ENCODE results near the gene SF3B5. TPM values are rescaled to one million over a fixed set of nuclear protein-coding genes. Genes with fewer than 3 reads are reported as not detected.
A peak's percentile ranks its signal among the peaks of the same experiment; 100 is the strongest.

SF3B5 gene
- total and polyA plus RNA-seq, 9 of the 15 experiments (the other 6 are each of a cell fraction or from before 2014, with no cell fraction given), result 238 to 1,211 (median 407) TPM

DNA sequence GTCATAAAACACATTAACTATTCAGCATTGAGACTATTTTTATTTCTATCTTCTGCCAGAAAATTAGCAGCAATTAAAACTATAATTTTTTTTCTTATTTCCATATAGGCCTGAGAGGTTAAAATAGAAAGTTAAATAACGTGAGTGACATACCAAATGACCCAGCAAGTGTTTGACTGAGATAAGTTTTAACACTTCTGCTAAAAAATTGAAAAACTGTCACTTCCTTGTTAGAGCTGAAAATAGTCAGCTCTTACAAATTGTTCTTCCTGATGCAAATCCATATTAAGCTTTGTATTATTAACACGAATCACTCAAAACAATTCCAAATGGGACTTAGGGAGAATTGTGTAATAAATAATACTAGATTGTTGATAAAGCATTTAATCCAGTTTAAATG is 28.5 kb upstream of the SF3B5 start (continued):
- TF ChIP-seq POLR2H (tag; IDR thresholded peaks at IDR 0.05; ENCODE audit: low read depth) (peak; percentile 61), ZFX (CRISPR knock-in tag; IDR thresholded peaks at IDR 0.05) (peak; percentile 48), RAD21 (CRISPR knock-in tag; conservative IDR thresholded peaks at IDR 0.05 in 1 of 2, IDR thresholded peaks at IDR 0.05 in 1 of 2) (no peak), CXXC5 (CRISPR knock-in tag; IDR thresholded peaks at IDR 0.05) (no peak), ASH1L (IDR thresholded peaks at IDR 0.05; ENCODE audit: borderline replicate concordance, low read depth, partially characterized antibody) (no peak), TAL1 (IDR thresholded peaks at IDR 0.05) (peak; percentile 54), DIDO1 (tag; IDR thresholded peaks at IDR 0.05; ENCODE audit: low read depth) (no peak)
- TF ChIP-seq, protein P1, sequence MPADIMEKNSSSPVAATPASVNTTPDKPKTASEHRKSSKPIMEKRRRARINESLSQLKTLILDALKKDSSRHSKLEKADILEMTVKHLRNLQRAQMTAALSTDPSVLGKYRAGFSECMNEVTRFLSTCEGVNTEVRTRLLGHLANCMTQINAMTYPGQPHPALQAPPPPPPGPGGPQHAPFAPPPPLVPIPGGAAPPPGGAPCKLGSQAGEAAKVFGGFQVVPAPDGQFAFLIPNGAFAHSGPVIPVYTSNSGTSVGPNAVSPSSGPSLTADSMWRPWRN (IDR thresholded peaks at IDR 0.05; ENCODE audit: low read depth), result no peak
- TF ChIP-seq, protein P2, sequence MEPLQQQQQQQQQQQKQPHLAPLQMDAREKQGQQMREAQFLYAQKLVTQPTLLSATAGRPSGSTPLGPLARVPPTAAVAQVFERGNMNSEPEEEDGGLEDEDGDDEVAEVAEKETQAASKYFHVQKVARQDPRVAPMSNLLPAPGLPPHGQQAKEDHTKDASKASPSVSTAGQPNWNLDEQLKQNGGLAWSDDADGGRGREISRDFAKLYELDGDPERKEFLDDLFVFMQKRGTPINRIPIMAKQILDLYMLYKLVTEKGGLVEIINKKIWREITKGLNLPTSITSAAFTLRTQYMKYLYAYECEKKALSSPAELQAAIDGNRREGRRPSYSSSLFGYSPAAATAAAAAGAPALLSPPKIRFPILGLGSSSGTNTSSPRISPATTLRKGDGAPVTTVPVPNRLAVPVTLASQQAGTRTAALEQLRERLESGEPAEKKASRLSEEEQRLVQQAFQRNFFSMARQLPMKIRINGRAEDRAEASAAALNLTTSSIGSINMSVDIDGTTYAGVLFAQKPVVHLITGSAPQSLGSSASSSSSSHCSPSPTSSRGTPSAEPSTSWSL (CRISPR knock-in tag; IDR thresholded peaks at IDR 0.05; ENCODE audit: borderline replicate concordance), result no peak
- TF ChIP-seq, protein P3, sequence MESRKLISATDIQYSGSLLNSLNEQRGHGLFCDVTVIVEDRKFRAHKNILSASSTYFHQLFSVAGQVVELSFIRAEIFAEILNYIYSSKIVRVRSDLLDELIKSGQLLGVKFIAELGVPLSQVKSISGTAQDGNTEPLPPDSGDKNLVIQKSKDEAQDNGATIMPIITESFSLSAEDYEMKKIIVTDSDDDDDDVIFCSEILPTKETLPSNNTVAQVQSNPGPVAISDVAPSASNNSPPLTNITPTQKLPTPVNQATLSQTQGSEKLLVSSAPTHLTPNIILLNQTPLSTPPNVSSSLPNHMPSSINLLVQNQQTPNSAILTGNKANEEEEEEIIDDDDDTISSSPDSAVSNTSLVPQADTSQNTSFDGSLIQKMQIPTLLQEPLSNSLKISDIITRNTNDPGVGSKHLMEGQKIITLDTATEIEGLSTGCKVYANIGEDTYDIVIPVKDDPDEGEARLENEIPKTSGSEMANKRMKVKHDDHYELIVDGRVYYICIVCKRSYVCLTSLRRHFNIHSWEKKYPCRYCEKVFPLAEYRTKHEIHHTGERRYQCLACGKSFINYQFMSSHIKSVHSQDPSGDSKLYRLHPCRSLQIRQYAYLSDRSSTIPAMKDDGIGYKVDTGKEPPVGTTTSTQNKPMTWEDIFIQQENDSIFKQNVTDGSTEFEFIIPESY (CRISPR knock-in tag; IDR thresholded peaks at IDR 0.05), result no peak
- TF ChIP-seq, protein P4, sequence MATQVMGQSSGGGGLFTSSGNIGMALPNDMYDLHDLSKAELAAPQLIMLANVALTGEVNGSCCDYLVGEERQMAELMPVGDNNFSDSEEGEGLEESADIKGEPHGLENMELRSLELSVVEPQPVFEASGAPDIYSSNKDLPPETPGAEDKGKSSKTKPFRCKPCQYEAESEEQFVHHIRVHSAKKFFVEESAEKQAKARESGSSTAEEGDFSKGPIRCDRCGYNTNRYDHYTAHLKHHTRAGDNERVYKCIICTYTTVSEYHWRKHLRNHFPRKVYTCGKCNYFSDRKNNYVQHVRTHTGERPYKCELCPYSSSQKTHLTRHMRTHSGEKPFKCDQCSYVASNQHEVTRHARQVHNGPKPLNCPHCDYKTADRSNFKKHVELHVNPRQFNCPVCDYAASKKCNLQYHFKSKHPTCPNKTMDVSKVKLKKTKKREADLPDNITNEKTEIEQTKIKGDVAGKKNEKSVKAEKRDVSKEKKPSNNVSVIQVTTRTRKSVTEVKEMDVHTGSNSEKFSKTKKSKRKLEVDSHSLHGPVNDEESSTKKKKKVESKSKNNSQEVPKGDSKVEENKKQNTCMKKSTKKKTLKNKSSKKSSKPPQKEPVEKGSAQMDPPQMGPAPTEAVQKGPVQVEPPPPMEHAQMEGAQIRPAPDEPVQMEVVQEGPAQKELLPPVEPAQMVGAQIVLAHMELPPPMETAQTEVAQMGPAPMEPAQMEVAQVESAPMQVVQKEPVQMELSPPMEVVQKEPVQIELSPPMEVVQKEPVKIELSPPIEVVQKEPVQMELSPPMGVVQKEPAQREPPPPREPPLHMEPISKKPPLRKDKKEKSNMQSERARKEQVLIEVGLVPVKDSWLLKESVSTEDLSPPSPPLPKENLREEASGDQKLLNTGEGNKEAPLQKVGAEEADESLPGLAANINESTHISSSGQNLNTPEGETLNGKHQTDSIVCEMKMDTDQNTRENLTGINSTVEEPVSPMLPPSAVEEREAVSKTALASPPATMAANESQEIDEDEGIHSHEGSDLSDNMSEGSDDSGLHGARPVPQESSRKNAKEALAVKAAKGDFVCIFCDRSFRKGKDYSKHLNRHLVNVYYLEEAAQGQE (IDR thresholded peaks at IDR 0.05; ENCODE audit: borderline replicate concordance), result no peak
- TF ChIP-seq, protein P4 (CRISPR knock-in tag; IDR thresholded peaks at IDR 0.05; ENCODE audit: low read depth), result no peak
